Activated CD4-positive, alpha-beta T cell treated with anti-CD3 and anti-CD28 coated beads for 4 hours (primary cell): ENCODE results near the gene CSNK1E.

Source experiments
- DNase-seq, 2 donors: peaks; one replicate each; pipeline ENCODE4 v3.0.0-alpha.2; 2020

The CSNK1E gene

DNA sequence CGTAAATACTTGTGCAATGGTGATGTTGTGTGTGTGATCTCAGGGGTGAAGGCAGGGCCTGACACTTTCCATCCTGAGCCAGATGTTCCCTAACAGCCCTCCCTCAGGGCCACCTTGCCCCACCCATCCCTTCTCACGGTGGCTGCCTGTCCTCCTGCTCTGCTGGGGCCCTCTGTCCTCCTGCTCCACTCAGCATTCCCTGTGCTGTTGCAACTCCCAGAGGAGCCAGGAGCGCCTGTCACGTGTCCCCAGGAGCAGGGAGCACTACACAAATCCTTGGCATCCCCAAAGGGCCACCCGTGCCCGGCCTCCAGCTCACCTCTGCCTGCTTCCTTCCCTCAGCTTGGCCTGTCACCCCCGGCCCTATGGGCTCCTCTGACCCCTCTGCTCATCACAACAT is 10.2 kb upstream of the CSNK1E start:
- no peak for DNase-seq

DNA sequence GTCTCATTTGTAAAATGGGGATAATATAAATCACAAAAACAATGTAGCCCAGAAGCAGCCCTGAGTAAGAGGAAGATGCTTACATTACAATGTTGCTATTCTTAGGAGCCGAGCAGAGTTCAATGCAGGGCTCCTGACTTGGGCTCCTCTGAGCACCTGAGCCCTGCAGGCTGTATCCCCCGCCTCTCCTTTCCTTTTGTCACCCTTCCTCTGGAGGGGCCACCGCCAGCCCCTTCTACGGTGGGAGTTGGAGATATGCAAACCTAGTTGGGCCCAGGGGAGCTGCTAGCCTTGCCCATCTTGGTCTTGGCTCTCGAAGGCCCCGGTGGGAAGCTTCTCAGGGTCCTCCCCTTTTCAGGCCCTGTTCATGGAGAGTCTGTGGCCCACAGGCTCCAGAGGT is 8.4 kb upstream of the CSNK1E start:
- DNase-seq: no peak

DNA sequence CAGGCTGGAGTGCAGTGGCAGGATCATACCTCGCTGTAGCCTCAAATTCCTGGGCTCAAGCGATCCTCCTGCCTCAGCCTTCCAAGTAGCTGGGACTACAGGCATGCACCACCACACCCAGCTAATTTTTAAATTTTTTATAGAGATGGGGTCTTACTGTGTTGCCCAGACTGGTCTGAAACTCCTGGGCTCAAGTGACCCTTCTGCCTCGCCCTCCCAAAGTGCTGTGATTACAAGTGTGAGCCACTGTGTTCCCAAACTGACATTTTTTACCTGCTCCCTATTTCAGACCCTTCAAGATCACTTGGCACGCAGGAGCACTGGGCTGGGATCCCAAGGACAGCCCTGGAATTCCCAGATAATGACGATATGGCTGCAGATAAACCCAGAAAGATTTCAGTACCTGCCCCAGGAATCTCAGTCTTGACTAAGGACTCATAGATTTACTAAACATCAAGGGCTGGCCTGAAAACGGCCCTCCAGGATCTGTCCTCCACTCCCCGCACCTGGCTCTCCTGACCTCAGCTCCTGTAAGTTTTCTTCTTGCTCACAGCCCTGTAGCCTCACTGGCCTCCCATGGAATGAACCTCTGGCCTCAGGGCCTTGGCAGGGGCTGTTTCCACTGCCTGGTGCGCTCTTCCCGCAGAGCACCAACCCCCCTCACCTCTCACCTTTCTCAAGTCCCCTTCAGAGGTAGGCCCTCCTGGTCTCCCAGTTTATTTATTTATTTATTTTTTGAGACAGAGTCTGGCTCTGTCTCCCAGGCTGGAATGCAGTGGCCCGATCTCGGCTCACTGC is 3.6 kb upstream of the CSNK1E start:
- no peak for DNase-seq

DNA sequence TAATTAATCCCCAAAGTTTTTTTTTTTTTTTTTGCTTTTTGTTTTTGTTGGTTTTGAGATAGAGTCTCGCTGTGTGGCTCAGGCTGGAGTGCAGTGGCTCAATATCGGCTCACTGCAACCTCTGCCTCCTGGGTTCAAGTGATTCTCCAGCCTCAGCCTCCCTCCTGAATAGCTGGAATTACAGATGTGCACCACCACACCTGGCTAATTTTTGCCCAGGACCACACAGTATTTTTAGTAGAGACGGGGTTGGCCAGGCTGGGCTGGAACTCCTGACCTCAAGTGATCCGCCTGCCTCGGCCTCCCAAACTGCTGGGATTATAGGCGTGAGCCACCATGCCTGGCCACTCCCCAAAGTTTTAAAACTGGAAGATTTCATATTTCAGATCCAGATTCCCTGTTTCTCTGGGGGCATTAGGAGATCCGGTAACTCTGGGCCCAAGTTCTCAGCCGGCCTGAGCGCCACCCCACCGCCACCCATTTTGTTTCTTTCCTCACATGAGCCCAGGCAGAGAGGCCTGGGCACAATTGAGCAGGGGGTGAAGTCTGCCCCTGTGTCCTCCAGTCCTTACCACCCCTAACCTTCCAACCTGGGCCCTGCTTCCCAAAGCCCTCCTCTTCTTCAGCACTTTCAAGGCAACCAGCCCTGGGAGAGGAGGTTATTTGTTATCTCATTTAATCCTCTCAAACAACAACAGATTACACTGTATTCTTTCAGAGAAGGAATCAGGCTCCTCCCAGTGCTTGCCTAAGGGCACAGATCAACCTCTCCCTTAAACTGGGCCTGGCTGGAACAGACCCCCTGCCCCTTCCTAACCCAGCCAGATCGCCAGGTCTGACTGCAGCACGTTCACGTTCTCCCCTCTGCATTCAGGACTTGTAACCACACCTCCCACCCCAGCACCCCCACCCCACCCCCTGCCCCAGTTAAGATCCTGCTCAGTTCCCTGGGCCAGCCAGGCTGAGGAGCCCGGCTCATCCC is 1.9 kb upstream of the CSNK1E start:
- no peak for DNase-seq

DNA sequence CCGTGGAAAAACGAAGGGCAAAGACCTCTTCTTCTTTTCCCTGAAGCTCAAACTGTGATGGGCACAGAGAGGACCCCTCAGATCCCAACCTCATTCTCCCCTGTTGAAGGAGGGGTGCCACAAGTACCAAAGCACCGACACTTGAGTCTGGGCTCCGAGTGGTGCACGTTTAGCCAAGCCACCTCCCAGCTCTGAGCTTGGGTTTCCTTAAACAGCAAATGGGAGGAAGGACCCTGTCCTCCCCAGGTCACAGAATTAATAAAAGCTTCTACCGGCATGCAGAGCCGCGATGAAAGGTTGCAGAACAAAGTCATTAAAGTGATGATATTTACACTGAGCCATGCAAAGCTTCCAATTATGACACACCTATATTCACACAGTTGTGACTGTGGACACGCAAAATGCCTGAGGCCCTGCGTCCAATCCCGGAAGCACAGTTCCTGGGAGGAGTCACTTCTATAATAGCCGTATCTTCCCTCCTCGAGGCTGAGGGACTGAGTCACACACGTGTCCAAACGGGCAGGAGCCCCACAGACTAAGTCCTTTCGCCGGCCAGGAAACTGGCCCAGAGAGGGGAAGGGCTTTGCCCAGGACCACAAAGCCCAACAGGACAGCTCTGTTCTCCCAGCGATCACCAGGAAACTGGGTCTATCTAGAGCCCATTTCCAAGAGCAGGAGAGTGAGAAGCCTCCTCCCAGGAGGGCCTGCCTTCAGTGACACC is 922 bp upstream of the CSNK1E start:
- no peak for DNase-seq

DNA sequence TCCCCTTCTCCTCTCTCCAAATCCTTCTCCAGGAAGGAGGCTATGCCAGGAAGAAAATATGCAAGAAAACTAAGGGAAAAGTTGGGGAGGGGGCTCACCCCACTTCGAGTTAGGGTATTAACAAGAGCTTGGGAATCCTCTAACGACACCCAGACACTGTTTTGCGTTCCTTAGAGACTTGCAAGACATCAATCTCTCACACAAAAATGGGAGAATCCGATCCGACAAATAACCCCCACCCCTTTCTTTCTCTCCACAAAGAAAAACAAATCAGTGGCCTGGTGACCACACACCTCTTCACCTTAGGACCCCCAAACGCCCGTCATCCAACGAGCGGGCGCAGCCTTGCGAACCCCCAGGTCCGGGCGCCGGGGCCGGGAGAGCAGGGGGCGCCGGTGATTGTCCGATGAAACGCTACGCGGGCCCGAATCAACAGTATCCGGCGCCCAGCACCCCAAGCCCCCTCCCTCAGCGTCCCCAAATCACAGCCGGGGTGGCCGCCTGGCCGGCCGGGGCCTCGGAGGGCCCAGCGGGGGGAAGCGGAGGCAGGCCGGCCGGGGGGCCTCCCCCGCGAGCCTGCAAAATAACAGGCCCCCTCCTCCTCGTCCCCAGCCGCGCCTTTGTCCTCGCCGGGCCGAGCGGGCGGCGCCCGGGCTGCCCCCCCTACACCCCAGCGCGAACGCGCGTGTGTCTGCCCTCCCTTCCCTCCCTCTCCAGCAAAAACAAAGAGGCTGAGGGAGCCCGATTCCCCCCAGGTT is 690 bp downstream of the CSNK1E start:
- DNase-seq: peak; percentile 51 to 52

DNA sequence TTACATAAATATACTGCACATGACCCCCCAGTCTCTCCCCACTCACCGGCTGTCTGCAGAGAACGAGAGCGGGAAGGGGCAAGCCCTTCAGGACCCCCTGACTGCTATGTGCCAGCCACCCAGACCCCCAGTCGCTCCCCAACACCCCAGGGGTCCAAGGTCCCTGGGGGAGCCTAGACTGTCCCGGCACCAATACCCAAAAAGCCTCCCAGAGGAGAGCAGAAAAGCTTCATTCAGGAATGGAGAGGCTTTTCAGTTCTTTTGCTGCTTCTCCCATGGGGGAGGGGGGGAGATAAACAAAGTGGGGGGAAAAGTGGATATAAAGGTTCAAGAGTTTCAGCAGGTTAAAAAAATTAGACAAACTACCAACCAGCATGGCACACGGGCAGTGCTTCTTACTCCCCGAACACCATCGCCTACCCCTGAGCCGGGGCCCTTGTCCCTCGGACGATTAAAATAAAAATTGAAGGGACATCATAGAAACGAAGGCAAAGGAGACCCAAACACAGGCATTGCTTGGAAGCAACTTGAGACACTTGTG is 1.3 kb downstream of the CSNK1E start:
- no peak for DNase-seq

DNA sequence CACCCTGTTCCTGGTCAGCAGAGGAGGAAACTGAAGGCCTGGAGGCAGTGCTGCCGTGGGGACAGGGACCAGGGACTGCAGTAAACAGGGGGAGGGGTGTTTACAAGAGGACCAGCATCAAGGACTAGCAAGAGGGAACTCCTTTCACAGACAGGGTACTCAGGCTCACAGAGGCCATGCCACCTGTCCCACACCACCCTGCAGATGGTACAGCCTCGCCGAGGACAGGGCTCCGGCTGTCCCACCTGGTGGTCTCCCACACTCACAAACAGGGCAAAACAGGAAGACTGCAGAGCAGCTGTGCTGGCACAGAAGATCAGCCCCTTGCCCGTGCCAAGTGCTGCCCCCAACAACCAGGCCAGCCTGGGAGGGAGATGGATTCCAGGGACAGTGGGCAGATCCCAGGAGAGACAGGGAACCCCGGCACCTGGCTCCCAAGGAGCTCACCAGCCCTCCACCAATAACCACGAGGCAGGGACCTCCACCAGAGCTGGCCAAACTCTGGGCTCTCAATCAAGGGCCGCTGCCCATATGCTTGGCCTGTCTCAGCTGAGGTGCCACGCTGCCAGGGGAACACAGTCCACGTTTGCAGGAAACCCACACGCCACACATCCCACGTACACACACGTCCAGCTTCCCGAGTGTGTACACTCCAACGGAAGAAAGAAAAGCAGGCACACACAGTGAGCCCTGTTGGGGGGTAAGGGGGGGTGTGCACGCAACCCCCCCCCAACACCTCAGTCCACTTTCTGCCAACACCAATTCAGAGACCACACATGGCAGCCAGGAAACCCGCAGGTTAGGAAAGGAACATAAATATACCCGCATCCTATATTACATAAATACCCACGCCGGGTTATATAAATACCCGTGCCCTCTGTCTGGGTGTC is 2.1 kb downstream of the CSNK1E start:
- no peak for DNase-seq

DNA sequence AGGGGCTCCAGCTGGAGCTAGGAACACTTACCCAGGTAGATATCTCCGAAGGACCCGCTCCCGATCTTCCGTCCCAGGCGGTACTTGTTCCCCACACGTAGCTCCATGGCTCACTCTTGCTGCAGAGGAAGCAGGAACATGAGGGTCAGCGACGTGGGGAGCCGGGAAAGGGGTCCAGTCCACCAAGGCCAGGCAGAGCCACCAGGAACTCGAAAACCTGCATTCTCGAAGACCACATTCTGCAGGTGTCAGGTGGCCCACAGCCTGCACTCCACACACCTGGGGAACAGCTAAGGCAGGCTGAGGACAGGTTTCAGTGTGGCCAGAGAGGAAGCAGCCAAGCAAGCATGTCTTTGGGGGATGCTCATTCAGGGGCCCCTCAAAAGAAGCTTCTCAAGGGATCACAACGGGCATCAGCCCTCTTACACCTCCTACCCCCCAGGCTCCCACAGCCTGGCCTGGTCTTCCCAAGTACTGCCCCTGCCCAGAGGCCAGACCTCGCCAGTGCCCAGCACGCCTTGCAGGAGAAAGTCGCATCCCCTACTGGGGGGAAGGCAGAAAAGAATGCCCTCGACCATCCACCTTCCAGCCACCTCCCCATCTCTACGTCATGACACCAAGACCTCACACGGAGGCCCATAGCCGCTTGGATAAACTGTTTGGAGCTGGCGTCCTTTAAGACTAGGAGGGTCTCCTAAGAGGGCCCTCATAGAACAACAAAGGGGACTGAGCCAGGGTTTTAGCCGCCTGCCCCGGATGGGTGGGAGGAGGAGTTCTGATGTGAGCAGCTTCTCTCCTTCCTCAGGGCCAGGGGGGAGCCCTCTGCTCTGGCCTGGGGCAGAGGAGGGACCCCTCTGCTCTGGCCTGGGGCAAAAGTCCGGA is 2.9 kb downstream of the CSNK1E start:
- no peak for DNase-seq

DNA sequence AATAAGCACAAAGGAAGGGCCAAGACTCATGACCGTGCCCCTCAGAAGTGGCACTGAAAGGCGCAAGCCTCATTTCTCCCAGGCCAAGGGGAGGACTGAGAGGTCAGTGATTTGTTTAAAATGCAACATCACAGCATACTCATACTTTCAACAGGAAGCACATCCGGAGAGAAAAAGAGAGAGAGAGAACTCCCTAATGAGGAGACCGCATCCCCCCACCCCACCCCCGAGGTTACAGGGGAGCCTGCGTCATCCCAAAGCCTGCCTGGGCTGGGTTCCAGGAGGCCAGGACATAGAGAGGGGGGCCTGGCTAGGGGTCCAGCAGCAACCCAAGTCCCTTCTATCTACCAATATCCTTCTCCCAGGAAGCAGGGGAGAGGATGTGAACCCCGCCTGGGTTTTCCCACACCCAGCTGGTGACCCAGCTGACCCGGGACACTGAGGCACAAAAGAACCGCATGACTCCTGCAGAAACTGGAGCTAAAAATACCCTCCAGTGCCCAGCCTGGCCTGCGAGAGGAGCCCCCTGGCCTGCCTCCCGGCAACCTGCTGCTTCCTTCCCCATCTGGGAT is 3.8 kb downstream of the CSNK1E start:
- DNase-seq: no peak

DNA sequence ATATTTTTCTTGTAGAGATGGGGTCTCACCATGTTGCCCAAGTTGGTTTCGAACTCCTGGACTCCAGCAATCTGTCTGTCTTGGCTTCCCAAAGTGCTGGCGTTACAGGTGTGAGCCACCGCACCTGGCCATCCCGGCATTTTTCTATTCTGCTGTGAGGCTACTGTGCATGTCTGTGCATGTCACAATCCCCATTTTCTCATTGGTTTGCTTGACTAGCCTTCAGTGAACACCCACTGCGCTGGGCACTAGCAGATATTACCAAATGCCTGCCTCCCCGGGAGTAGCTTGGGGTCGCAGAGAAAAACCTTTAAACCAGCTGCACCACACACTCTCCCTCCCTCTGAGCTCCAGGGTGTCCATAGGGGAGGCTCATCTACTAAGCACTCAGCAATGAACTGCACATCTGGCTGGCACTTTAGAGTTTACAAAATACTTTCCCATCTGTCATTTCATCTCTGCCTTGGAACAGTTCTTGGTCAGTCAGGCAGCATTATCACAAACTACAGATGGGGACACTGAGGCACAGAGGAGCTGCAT is 4.9 kb downstream of the CSNK1E start:
- no peak for DNase-seq

DNA sequence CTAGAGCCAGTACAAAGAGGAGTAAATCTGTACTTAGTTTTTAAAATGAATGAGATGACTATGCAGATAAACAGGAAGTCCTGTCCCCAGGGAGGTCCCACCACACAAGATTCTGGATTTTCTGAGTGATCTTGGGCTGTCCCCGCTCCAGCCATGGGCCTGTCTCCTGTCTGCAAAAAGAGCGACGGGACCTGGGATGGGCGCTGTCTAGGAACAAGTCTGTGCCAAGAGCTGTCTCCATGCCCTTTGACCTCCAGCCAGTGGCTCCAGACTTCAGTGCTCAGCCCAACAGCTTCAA is 6.0 kb downstream of the CSNK1E start:
- no peak for DNase-seq

DNA sequence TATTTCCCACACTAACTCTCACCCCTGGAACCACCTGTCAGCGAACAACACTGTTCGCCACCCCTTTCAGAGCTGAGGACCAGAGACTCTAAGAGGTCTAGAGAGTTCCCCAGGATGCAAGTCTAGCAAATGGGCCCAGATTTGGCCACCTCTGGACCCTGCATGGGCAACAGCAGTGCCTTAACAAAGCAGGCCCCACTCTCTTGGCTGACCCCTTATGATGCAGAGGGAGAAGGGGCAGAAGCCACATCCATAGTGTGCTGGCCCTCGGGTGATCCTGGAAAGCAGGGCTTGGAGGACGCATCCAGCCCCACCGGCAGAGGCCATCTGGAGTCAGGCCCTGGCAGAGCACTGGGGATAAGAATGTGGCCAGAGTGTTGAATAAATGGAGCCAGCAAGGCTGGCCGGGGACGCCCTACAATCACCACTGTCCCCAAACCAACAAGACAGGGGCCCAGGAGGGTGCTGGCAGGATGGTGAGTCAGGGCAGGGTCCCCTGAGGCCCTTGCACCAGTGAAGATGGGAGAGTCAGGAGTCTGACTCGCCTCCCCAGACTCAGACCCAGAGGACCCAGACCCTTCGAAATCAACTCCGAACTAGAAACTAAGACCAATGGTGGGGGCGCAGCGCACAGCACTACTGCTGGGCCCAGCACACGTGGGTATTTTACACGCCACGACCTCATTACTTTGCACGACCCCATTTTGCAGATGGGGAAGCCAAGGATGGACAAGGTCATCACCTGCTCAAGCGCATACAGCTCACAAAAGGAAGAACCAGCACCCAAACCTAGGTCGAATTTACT is 6.5 kb downstream of the CSNK1E start:
- DNase-seq: no peak

DNA sequence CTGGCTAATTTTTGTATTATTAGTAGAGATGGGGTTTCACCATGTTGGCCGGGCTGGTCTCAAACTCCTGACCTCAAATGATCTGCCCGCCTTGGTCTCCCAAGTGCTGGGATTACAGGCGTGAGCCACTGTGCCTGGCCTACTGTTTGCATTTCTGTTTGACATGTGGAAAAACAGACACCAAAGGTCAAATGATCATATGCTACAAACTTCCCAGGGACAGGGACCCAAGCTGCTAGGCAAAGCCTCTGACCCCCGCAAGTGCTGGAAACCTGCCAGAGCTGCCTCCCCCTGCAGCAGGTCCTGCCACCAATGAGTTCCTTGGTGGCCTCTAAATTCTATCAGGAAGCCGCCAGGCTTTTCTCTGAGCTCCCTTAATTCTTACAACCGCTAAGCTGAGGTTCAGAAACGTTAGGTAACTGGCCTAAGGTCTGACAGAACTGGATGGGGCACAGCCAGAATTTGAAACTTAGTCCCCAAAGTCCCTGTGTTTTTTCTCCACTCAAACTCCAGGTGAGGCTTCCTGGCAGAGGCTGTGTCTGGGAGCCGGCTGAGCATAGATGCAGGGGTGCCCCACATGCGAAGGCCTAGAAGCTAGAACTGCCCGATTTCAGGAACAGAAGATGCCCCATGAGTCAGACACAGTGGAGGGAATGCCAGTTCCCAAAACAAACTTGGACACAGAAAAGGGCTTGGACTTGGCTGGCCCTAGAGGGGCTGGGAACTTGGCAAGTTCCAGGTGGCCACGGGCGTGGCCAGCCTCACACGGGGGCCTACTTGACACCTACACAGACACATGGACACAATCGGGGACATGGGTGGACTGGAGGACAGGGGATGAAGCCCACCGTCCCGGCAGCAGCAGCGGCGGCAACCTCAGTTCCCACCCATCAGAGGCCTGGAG is 7.4 kb downstream of the CSNK1E start:
- DNase-seq: no peak

DNA sequence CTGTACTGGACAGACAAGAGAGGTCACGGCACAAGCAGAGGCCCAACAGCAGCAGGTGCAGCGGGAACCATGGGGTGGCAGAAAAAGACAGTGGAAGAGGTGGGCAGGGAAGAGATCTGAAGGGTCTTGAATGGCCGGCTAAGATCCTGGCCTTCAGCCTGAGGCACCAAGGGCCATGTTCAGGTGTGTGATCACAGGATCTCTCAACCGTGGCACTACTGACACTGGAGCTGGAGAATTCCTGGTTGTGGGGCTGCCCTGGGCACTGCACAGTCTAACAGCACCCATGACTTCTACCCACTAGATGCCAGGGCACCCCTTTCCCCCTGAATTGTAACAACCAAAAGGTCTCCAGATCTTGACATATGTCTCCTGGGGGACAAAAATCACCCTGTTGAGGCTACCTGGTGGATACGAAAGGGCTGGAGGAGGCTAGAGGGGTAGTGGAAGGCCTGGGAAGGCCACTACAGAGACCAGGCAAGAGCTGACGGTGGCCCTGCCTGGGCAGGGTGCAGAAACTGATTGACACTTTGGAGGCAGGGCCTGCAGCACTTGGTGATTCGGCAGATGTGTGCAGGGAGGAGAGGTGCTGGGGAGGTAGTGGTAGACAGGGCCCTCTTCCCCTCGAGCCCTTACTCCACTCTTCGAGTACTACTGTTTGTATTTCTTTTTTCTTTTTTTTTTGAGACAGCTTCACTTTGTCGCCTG is 8.3 kb downstream of the CSNK1E start:
- DNase-seq: no peak

DNA sequence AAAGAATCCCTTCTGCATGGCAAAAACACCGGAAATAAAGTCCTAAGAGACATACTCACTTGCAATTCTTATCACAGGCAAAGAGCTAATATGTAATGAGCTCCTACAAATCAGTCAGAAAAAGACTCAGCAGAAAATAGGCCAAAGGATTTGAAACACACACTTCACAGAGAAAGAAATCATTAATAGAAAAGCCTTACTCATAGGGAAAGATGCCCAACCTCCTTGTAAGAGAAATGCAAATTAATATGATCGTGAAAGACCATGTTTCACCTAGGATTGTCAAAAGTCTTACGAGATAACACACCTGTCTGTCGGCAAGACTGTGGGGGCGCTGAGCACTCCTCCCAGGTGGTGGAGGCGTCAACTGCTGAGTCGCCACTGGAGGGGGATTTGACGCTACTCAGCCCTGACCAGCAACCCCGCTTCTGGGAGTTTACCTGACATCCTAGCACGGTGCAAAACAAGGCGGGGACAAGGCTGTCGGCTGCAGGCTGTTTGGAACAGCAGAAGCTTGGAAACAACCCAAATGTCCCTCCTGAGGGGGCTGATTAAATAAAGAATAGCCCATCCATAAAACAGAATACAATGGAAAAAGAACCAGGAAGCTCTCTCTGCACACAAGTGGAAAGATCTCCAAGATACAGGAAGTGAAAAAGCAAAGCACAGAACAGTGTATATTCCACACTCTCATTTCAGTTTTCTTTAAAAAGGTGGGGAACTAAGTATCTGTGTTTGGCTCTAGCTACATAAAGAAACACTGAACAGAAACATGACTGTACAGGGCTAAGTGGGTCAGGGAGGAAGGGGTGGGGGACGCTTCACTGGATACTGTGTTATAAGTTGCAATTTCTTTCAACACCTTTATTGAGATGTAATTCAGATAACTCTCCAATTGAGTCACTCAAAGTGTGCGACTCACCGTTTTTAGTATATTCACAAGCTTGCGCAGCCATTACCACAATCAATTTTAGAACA is 11.5 kb downstream of the CSNK1E start:
- peak; percentile 28 to 42 for DNase-seq
